SKM-1 treated with dmso at 0.1 percent for 144 hours (cell line): Measurements from ENCODE around the gene MTHFD1.

Experiments used
- DNase-seq: peaks from one replicate; lab custom pipeline; 2025; ENCODE audit not compliant: unreplicated experiment; lab: John Stamatoyannopoulos, UW

Gene MTHFD1

DNA sequence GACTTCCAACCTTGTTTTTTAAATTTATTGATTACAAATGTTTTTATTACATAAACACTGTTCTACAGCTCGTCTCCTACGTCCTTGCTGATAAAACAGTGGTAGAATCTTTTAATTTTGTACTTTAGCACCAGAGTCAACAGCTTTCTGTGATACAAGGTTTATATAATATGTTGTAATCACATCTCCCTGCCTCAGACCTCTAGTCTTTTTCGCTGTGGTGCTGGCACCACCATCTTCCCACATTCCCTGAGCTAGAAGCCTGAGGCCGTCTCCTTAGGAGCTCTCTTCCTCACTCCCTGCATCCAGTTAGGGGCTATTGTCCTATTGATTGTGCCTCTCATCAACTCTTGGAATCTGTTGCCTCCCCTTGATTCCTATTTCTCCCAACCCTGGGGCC is 17.1 kb downstream of the MTHFD1 start:
- no peak for DNase-seq

DNA sequence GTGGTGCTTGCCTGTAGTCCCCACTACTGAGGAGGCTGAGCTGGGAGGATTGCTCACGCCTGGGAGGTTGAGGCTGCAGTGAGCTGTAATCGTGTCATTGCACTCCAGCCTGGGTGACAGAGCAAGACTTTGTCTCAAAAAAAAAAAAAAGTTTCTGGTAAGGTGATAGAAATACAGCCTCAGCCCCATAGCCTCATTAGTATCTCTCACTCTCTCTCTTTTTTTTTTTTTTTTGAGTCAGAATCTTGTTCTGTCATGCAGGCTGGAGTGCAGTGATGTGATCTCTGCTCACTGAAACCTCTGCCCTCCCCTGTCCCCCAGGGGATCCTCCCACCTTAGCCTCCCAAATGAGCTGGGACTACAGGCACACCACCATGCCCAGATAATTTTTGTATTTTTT is 19.2 kb downstream of the MTHFD1 start:
- no peak for DNase-seq

DNA sequence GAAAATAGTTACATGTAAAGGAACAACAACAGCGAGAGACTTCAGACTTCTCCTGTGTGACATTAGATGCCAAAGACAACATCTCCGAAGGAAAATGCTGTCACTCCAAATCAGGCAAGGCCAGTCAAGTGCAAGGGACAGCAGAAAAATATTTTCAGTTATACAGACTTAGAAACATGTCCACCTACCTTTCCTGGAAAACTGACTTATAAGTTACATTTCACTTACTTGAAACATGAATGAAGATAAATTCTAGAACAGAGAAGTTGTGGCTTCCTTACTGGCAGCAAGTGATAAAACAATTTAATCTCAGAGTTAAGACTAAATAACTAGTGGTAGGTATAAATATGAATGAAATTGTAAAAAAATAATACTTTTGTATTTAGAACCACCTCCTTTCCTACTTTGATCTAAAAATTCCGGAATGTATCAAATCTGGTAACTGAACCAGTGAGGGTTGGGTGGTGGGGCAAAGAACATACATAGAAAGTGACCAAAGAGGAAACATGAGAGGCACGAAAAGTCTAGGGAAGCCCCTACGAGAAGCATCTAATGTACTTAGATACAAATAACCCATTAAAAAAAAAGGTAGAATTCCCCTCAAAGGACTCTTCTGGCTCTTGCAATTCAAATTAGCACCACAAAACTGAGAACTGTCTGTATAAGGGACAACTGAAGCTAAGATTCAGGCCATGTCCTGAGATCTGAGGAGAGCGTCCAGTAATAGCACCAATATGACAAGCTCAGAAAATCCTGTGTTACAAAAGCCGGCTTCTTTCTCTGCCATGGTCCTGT is 21.2 kb downstream of the MTHFD1 start:
- DNase-seq: no peak

DNA sequence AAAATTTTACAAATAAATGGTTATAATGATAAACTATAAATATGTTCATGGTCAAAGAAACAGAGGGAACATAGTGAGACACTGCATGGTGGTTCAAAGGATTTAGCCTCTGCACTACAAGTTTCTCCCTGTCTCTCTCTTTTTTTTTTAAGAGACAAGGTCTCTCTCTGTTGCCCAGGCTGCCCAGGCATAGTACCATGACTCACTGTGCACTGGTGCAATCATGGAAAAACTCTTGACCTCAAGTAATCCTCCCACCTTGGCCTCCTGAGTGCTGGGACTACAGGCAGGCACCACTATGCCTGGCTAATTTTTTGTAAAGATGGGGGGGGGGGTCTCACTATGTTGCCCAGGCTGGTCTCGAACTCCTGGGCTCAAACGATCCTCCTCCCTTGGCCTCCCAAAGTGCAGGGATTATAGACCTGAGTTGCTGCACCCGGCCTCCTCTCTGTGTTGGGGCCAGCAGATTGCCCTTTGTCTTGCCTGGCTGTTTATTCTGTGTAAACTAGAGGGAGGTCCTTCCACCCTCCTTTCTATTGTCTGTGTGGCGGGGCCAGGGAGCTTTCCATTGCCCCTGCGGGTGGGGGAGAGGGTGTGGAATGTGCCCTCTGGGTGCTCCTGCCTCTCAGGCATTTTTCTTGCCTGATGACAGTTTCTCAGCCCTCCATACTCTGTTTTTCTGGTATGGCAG is 22.1 kb downstream of the MTHFD1 start:
- DNase-seq: no peak

DNA sequence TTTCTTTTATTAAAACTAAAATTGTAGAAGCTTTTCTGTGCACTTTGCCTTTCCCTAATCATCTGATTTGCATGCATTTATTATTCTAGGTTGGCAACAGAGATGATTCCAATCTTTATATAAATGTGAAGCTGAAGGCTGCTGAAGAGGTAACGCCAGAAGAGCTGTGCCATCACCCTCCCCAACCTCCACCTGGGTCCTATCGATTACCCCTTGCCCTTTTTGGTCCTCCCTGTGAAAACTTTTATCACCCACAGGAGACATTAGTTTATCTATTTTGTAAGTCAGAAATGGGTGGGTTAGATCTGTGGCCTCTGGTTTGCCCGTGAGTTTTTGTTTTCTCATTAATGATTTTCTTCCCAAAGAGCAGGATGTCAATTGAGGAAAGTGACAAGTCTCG is 22.8 kb downstream of the MTHFD1 start:
- DNase-seq: no peak

DNA sequence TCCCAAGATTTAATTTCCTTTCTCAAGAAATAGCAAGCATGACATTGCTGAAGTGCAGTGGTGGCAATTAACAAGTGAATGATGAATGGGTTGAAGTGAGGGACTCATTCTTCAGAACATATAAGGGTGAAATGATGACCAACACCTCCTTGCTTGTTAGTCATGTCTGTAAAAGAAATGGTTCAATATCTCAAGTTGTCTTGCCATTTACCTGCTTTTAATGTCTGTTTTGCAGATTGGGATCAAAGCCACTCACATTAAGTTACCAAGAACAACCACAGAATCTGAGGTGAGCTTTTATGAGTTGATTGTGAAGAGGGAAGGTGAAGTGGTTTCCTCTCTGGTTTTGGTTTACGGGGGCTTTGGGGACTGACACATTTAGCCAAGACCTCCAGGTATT is 24.1 kb downstream of the MTHFD1 start:
- DNase-seq: no peak

DNA sequence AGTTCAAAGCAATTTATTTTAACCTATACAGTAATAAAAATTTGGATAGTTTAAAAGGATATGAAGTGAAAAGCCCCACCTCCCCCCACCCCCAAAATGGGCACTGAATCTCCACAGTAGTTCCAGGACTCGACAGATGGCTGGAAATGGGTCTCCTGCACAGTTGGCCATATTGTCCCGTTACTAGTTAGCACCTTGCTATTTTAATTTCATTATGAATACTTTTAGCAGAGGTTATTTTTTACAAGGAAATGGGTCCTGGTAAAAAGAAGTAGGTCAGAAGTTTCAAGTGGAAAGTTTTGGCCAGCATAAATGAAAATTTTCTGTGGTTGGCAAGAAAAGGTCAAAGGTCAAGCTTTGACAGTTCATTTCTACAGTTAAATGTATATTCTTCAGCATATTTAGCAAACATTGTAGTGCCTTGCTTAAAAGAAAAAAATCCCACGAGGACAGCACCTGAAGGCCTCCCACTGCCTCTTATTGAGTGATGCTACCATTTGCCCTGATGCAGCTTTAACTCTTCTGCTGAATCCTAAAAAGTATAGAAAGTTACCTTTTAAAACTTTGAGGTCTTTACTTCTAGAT is 28.3 kb downstream of the MTHFD1 start:
- no peak for DNase-seq

DNA sequence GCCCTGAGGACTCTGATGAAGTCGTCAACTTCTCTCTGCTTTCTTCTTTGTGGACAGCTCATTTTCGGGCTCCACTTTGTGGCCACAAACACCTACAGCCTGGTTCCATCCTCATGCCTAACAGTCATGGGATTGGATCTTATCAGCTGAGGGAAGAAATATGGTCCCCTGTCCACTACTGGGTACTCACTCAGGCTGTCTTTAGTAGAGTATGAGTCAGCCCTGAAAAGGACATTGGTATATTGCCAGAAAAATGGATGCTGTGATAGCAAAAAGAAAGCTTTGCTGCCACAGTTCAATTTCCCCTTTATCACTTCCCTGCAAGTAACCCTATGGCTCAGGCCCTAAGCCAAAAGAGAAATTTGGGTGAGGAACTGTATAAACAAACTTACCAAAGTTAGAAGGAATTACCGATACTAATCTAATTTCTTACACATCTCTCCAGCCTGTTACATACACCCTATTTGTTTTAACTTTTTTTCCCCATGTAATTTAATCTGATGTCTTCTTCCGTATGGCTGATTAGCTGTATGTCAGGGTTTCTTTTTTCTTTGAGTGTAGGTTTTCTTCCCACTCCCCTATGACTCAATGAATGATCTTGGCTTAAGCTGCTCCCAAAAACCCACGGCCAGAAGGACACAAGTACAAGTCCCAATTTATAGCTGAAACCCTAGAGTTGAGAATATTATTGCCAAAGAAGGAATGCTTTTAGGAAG is 29.1 kb downstream of the MTHFD1 start:
- DNase-seq: no peak

DNA sequence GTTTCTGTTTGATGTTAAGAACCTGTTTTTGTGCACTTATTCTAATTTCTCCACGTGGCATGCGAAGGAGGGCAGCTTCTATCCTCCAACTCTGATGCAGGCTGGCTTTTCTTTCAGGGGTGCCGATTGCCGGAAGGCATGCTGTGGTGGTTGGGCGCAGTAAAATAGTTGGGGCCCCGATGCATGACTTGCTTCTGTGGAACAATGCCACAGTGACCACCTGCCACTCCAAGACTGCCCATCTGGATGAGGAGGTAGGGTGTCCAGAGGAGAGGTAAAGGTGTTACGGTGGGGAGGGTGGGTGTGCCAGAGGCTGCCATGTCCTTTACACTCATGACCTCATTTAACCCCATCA is 29.6 kb downstream of the MTHFD1 start:
- no peak for DNase-seq

DNA sequence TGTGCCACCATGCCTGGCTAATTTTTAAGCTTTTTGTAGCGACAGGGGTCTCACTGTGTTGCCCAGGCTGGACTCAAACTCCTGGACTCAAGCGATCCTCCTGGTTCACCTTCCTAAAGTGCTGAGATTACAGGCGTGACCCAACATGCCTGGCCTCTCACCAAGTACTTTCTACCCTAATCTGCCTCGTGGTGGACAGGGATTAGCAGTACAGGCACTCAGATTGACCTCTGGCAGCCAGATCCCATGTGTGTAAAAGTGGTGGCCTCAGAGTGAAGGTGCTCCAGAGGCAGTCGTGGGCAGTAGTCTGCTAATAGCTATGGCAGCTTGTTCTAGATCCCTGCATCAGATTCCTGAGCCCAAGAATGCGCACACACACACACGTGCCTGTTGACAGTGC is 30.9 kb downstream of the MTHFD1 start:
- no peak for DNase-seq

DNA sequence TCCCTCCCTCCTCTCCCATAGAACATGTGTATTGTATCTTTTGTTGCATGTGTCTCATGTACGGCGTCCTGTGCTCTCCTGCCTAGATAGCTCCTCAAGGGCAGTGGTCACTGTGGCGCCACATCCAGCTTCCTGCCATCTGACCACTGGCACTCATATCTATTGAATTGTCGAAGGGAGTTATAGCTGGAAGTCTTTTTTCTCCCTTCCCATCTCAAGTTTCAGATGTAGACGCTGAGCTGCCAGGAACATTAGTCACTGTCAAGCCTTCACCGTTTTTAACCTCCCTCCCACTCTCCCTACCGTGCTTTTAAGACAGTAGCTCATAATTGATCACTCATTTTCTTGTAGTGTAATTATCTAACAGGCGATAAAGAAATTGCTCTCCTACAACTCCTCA is 33.0 kb downstream of the MTHFD1 start:
- no peak for DNase-seq

DNA sequence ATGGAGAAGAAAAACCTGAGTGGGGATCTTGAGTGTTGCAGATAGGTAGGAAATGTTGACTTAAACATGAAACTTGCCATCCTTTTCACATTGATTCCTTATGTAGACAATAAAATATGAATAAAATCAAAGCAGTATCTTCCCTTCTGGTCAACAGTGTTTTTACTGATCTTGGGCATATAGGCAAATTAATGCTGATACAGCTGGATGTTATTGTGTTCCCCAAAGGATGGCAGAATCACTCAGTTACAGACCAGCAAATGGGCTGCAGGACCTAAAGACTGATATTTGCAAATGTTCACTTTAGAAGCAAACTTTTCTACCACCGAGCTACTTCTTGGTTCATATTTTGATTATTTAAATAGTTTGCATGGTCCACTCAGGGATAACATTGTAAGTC is 33.9 kb downstream of the MTHFD1 start:
- no peak for DNase-seq

DNA sequence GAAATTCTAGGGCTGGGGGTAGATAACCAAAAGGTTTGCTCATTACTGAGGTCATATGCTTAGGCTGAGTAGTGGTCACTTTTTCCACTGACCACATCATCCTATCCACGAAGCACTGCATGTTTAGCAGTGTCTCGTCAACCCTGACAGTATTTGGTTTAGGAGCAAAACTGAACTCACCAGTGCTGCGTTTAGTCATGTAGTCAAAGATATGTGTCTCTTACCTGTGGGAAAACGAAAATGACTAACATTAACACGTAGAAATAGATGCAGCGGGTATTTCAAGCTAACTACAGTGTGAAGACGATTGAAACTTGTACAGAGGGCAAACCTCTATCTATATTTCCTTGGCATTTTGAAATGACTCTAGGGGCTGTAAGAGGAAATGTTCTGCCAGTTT is 34.6 kb downstream of the MTHFD1 start:
- no peak for DNase-seq

DNA sequence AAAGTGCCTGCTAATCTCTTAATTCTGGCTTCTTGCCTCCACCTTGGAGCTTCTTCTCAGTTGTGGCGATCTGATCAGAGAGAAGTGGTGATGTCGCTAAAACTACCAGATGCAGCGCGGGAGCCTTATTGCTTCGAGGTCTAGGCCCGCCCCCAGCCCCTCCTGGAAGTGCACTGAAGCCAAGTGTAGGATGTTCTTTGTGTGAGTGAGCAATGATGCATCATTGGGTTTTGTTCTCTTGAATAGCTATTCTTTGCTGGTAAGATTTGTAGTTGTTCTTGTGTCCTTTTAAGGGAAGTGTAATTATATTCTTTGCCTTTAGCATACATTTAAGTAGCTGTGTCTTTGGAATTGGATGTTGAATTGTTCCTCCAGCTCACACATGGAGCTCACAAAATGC is 35.8 kb downstream of the MTHFD1 start:
- DNase-seq: no peak

DNA sequence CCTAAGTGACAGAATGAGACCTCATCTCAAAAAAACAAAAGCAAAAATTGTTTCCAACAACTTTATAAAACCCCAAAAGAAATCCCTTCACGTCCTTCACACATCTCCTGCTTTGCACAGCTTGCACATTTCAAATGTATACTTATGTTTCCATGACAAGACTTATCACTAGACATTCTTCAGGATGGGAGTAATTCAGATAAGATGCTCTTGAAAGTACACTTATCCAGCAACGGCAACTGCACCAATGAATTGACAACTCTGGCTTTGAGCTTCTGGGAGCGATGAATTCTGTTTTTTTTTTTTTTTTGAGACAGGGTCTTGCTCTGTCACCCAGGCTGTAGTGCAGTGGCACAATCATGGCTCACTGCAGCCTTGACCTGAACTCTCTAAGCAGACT is 46.4 kb downstream of the MTHFD1 start:
- no peak for DNase-seq

DNA sequence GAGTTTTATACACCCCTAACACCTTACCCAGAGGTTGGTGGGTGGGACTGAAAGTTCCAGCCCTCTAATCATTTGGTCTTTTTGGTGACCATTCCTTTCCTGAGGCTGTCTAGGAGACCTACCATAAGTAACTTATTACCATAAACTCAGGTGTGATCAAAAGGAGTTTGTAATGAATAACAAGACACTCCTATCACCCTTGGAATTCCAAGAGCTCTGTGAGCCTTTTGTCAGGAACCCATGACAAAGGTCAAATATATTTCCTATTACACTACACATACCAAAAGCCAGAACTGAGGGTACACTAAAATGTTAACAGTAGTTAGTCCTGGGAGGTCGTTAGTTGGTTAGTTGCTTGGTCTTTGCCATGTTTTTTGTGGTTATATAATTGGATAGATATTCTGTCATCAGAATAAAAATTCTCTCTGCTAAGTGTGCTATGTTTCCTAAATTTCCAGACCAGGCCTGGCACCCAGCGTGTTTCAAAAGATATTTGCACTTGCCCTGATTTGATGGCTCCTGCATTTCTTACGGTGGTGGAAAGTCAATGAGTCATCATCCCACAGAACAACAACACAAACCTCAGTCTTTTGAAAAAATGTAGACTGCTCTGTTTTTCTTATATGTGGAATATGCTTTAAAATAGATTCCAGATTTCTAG is 50.2 kb downstream of the MTHFD1 start:
- no peak for DNase-seq

DNA sequence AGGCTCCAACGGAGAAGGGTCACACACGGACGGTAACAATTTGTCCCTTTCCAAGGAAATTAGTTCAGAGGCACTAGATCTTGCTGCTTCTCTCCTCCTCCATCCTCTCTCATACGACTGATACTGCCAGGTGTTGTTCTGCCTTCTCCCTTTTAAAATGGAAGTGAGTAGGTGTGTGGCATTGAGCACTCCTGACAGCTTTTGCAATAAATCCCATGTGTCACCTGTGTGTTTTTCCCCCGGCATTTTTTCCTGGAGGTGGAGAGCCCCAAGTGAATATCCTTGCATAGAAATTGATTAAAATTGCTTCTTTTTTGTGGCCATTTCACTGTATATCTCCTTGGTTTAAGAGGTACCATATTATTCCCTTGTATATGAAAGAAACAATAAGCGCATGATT is 51.0 kb downstream of the MTHFD1 start:
- no peak for DNase-seq

DNA sequence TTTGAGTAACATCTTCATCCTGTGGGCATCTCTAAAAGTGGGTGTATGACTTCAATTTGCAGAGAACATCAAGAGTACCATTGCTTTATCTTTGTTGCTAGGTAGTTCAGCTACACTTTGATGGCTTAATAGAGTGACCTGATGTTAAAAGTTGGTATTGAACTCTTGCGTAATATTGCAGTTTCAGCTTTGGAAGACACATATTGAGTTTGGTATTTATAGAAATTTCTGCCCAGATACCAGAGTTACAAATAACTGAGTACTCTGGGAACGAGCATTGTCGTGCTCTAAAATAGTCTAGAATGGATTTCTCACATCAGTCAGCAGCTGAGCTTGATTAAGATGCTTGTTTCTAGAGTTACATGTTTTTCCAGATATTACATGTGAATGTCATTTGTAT is 52.3 kb downstream of the MTHFD1 start:
- no peak for DNase-seq

DNA sequence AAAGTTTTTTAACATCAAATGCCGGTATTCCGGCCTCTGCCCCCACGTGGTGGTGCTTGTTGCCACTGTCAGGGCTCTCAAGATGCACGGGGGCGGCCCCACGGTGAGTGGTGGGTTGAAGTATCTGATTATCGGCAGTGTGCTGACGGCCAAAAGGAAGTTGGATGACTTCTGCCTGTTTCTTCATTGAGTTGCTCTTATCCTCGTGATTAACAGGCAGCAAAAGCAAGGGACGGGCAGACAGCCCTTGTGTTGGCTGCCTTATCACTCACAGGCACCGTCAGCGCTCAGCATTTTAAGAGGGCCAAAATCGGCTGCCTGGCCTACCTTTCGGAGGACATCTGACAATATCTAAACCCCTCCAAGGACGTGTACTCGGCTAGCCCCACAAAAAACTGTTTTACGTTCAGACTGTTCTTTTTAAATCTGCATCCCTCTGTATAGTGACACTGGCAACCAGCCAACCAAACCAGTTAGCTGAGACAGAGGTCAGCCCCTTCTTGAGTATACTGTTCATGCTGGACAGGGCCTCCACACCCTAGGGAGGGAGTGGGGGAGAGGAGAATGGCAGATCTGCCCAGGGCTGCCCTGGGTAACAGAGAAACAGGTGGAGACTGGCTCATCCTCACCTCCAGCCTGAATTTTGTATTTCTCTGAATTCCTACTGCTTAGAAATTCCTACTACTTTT is 54.3 kb downstream of the MTHFD1 start:
- no peak for DNase-seq

DNA sequence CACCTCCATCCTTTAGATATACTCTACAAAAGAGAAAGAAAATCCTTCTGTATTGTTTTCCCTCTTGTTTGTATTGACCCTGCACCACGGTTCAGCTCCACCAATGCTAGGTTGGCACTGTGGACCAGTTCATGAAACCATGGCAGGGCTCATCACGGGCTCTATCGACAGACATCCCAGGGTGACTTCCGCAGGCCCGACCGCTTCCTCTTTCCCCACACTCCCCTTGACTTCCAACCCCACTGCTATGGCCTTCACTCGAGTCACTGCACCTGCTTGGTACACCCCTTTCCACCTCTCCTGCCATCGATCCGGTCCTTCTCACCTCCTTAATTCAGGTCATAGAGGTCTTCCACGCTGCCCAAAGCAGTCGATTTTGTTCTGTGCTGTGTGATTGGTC is 56.0 kb downstream of the MTHFD1 start:
- no peak for DNase-seq
